ENCODE data around the gene EXOC3L1.
A peak's percentile ranks its signal among the peaks of the same experiment; 100 is the strongest.

Gene EXOC3L1

DNA sequence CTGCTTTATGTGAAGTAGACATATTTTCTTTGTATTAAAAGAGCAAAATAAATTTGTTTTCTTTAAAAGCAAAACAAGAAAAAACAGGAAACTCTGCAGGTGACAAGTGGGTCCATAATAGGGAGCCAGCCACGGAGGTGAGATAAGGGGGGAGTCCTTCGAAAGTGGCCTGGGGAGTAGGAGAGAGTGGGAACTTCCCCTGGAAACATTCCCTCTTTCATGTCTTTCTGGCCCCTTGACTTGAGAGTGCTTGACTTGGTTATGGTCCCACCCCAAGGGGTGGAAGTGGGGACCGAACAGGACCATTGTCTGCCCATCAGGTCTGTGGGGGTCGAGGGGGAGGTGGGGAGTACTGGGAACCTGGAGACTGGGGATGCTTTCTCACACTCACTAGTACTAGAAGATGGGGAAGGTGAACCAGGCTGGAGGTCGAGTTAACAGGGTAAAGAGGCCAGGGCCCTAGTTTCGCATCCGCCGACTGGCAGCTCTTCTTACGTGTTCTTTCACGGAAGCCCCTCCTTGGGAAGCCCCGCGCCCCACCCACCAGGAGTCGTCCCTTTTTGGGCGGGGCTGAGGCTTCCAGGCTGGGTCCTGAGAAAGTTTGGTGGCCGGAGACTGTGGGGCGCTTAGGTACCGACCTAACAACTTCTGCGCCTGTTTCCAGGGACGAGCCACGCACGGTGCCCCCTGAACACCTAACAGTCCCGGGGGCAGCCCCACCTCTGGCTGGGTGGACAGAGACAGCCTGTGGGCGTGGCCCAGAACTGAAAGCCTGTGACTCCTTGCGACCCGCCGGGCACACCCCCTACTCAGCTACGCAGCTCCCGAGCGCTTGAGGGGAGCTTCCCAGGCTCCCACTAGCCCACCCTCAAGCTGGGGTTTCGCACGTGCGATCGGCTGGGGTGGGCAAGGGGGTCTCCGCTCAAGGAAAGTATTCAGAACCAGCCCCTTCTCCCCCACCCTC is 31.0 kb downstream of the EXOC3L1 start:
- H3K27me3 ChIP-seq (ENCODE audit: control insufficient read depth, insufficient read depth, low read length): peaks cover 99% of the 10 kb centered on the region
- peak overlapping the region; percentile 73 for H3K4me3 ChIP-seq (ENCODE audit: low read depth, low read length)
- no peaks in the 10 kb centered on the region for H3K36me3 ChIP-seq (ENCODE audit: control insufficient read depth, insufficient read depth, low read length)
- peaks cover 13% of the 10 kb centered on the region; the same call in 1 of the 2 replicates for H3K4me1 ChIP-seq (ENCODE audit: control insufficient read depth, insufficient read depth, low read length)
- no peak overlapping the region for H3K27ac ChIP-seq (ENCODE audit: low read depth, low read length)
- no peaks in the 10 kb centered on the region; the same call in 1 of the 2 replicates for H3K9me3 ChIP-seq (ENCODE audit: control insufficient read depth, insufficient read depth, low read length)
- no peak overlapping the region for H3K9ac ChIP-seq (ENCODE audit: low read depth, low read length)

DNA sequence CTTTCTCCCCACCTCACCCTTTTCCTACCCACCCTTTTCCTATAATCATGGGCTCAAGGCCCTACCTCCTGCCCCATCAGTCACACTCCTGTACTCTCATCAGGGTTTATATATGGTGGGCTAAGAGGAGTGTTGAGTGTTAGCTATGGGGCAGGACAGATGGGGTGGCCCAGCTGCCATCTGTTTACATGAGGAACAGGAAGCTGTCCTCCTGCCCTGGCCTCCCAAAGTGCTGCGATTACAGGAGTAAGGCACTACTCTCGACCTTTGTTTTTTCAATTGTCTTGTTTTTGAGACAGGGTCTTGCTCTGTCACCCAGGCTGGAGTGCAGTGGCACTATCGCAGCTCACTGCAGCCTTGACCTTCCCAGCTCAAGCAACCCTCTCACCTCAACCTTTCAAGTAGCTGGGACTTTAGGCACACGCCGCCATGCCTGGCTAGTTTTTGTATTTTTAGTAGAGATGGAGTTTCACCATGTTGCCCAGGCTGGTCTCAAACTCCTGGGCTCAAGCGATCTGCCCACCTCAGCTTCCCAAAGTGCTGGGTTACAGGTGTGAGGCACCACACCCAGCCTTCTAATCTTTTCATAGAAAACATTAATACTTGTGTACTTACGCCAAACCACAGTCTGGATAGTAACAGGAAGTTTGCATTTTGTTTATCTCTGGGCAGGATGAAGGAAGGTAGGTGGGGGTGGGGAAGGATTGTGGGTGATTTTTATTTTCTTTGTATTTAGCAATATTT is 31.9 kb downstream of the EXOC3L1 start:
- Histone ChIP-seq H3K27ac (ENCODE audit: low read depth, low read length) (no peak overlapping the region), H3K36me3 (ENCODE audit: control insufficient read depth, insufficient read depth, low read length) (no peaks in the 10 kb centered on the region), H3K4me1 (ENCODE audit: control insufficient read depth, insufficient read depth, low read length) (peaks cover 13% of the 10 kb centered on the region; the same call in 1 of the 2 replicates), H3K9me3 (ENCODE audit: control insufficient read depth, insufficient read depth, low read length) (no peaks in the 10 kb centered on the region; the same call in 1 of the 2 replicates), H3K27me3 (ENCODE audit: control insufficient read depth, insufficient read depth, low read length) (peaks cover 99% of the 10 kb centered on the region), H3K9ac (ENCODE audit: low read depth, low read length) (no peak overlapping the region), H3K4me3 (ENCODE audit: low read depth, low read length) (no peak overlapping the region)

DNA sequence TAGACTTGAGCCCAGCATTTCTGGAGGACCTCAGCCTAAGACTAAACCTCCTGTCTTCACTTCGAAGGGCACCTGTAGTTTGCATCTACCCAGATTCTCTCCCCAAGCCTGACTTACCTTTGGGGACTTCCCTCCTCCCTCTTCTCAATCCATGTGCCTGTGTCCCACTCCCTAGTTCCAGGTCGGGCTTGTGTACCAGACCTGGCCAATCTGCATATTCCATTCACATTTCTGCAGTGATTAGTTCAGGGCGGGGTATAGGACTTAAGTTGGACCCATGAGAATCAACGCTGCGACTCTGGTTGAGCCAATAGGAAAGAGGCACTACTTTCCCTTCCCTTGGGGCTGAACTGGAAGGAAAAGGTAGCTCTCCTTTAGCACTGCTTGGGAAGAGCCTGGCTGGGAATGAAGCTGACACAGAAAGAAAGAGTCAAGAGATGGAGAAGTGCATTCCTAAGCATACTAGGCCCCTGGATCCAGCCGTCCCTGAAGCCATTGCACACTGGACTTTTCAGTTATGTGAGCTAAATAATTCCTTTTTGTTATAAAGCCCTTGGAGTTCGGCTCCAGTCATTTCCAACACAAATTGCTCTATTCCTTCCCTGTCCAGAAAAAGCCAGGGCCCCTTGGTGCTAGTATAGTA is 32.7 kb downstream of the EXOC3L1 start:
- H3K4me3 ChIP-seq (ENCODE audit: low read depth, low read length): no peak overlapping the region
- no peaks in the 10 kb centered on the region for H3K36me3 ChIP-seq (ENCODE audit: control insufficient read depth, insufficient read depth, low read length)
- peaks cover 7% of the 10 kb centered on the region; the same call in 1 of the 2 replicates for H3K4me1 ChIP-seq (ENCODE audit: control insufficient read depth, insufficient read depth, low read length)
- H3K9ac ChIP-seq (ENCODE audit: low read depth, low read length): no peak overlapping the region
- H3K27me3 ChIP-seq (ENCODE audit: control insufficient read depth, insufficient read depth, low read length): peaks cover 99% of the 10 kb centered on the region
- H3K27ac ChIP-seq (ENCODE audit: low read depth, low read length): no peak overlapping the region
- no peaks in the 10 kb centered on the region; the same call in 1 of the 2 replicates for H3K9me3 ChIP-seq (ENCODE audit: control insufficient read depth, insufficient read depth, low read length)

DNA sequence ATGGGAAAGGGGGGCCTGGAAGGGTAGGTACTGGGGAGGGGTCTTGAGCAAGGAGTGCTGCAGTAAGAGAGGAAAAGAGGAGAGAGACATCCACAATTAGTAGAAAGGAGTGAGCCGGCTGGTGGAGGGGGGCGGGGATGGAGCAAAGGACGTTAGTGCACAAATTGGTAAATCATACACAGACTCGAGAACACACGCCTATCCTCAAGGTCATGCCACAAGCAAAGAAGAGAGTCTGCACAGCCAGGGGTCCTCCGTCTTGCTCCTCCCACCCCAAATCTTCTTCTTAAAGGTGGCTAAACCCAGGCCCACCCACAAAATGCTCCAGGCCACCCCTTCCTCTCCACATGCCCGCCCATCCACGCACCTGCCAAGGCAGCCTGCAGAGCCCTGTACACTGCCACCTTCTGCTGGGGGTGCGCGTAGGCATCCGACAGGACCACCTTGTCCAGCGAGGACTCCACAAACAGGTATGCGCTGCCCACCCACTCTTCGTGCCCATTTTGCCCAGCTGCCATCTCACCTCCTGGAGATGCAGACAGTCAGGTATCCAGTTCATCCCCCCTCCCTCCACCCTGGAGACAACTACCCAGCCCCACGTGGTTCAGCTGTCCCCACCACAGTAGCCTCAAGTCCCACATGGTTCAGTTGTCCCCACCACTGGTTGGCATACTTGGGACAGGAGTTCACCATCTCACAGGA is 33.6 kb downstream of the EXOC3L1 start:
- Histone ChIP-seq H3K27me3 (ENCODE audit: control insufficient read depth, insufficient read depth, low read length) (peaks cover 99% of the 10 kb centered on the region), H3K4me1 (ENCODE audit: control insufficient read depth, insufficient read depth, low read length) (peaks cover 7% of the 10 kb centered on the region; the same call in 1 of the 2 replicates), H3K27ac (ENCODE audit: low read depth, low read length) (no peak overlapping the region)

DNA sequence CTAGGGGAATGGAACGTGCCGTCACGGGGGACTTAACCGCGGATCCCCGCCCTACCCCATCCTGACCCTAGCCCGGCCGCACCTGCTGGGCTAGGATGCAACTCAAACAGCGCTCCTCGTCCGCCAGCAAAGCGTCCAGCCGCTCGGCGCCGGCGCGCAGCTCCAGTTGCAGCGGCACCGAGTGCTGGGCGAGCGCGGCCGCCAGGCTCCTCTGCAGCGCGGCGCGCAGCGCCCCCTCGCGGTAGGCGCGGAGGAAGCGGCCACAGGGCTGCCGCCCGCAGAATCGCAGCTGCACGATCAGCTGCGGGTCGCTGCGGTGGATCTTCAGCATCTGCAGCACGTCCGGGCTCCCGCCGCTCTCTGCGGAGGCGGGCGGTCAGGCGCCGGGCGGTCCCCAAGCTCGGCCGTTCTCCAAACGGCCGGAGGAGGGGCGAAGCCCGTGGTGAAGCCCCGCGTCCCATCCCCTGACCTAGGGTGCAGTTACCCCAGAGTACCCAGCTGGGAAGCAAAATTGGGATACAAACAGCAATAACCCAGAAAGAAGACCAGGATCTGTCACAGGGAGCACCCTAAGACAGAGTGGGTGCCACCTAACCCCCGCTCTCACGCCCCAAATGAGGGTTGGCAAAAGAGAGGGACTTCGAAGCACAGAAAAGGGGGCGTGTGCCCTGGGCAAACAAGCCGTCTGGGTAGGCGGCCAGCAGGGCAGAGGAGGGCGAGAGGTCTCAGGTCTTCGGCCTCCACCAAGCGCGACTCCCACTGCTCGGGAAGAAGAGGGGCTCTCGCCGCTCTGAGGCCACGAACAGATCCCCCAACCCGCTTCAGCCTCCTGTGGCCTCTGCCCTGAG is 34.4 kb downstream of the EXOC3L1 start:
- H3K27me3 ChIP-seq (ENCODE audit: control insufficient read depth, insufficient read depth, low read length): peaks cover 99% of the 10 kb centered on the region
- no peaks in the 10 kb centered on the region for H3K36me3 ChIP-seq (ENCODE audit: control insufficient read depth, insufficient read depth, low read length)
- H3K9me3 ChIP-seq (ENCODE audit: control insufficient read depth, insufficient read depth, low read length): no peaks in the 10 kb centered on the region; the same call in 1 of the 2 replicates
- H3K4me1 ChIP-seq (ENCODE audit: control insufficient read depth, insufficient read depth, low read length): peaks cover 7% of the 10 kb centered on the region; the same call in 1 of the 2 replicates
- H3K9ac ChIP-seq (ENCODE audit: low read depth, low read length): no peak overlapping the region
- H3K27ac ChIP-seq (ENCODE audit: low read depth, low read length): no peak overlapping the region
- peak overlapping the region; percentile 56; the same call in 1 of the 2 replicates for H3K4me3 ChIP-seq (ENCODE audit: low read depth, low read length)

More for the DNA sequence above, 33.6 kb downstream of the EXOC3L1 start:
- no peak overlapping the region for H3K4me3 ChIP-seq (ENCODE audit: low read depth, low read length)
- H3K9ac ChIP-seq (ENCODE audit: low read depth, low read length): no peak overlapping the region
- H3K36me3 ChIP-seq (ENCODE audit: control insufficient read depth, insufficient read depth, low read length): no peaks in the 10 kb centered on the region
- no peaks in the 10 kb centered on the region; the same call in 1 of the 2 replicates for H3K9me3 ChIP-seq (ENCODE audit: control insufficient read depth, insufficient read depth, low read length)

DNA sequence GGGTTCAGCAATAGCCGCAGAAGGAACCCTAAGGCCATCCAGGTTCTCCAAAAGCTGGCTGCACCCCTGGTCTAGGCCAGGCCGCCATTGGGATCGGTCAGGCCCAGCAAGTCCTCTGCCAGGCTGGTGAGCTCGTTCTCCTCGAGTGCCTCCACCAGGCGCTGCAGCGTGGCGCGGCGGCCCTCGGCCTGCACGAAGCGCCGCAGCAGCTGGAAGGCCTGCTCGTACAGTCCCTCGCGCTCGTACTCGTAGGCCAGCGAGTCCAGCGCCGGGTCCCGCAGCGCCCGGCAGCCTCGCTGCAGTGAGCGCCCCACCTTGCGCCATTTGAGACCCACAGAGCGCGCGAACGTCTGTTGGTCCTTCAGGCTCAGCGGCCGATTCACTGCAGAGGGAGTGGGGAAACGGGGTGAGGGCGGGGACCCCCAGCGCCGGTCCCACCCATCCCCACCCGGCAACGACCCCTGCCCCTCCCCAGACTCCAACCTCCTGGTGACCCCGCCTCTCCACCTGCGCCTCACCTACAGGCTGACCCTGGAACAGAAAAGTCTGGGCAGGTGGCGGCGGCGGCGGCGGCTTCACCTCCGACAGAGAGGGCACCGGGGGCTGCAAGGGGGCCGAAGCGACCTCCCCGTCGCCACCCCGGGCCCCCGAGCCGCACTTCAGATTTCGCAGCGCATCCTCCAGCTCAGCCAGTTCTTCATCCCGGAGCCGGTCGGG is 35.2 kb downstream of the EXOC3L1 start:
- Histone ChIP-seq H3K27ac (ENCODE audit: low read depth, low read length) (no peak overlapping the region), H3K36me3 (ENCODE audit: control insufficient read depth, insufficient read depth, low read length) (no peaks in the 10 kb centered on the region), H3K9ac (ENCODE audit: low read depth, low read length) (no peak overlapping the region), H3K27me3 (ENCODE audit: control insufficient read depth, insufficient read depth, low read length) (peaks cover 91% of the 10 kb centered on the region), H3K4me3 (ENCODE audit: low read depth, low read length) (peak overlapping the region; percentile 56; the same call in 1 of the 2 replicates), H3K4me1 (ENCODE audit: control insufficient read depth, insufficient read depth, low read length) (peaks cover 4% of the 10 kb centered on the region; the same call in 1 of the 2 replicates), H3K9me3 (ENCODE audit: control insufficient read depth, insufficient read depth, low read length) (no peaks in the 10 kb centered on the region; the same call in 1 of the 2 replicates)

DNA sequence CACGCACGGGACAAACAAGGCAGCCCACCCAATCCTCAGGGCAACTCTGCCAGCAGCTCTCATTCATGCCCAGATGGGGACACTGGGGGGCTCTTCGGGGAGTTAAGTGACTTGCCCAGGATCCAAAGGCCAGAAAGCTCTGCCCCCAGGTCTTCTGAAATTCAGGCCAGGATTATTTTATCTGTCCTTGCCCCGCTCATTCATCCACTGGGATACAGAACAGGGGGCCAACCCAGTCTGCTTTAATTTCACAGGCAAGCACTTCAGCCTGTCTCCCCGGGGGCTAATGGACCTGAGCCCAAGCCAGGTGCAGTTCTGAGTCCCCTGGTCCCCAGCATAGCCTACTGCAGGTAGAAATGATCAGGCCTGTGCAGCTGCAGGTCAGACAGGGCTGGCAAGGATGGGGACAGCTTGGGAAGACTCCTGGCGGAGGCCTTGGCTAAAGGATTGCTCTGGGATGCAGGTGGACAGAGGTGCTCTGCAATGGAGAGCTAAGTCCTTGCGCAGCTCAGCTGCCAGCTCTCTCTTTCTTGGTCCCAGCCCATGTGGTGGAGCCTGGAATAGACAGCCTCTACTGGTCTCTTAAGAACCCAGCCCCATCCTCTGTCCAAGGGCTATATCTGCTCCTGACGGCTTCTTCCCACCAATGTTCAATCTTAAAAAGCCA is 38.4 kb downstream of the EXOC3L1 start:
- no peaks in the 10 kb centered on the region for H3K9me3 ChIP-seq (ENCODE audit: control insufficient read depth, insufficient read depth, low read length)
- no peak overlapping the region for H3K27ac ChIP-seq (ENCODE audit: low read depth, low read length)
- peaks cover 4% of the 10 kb centered on the region; the same call in 1 of the 2 replicates for H3K4me1 ChIP-seq (ENCODE audit: control insufficient read depth, insufficient read depth, low read length)
- H3K9ac ChIP-seq (ENCODE audit: low read depth, low read length): no peak overlapping the region
- peak overlapping the region; percentile 70 for H3K4me3 ChIP-seq (ENCODE audit: low read depth, low read length)
- peaks cover 64% of the 10 kb centered on the region for H3K27me3 ChIP-seq (ENCODE audit: control insufficient read depth, insufficient read depth, low read length)
- H3K36me3 ChIP-seq (ENCODE audit: control insufficient read depth, insufficient read depth, low read length): peaks cover 26% of the 10 kb centered on the region

DNA sequence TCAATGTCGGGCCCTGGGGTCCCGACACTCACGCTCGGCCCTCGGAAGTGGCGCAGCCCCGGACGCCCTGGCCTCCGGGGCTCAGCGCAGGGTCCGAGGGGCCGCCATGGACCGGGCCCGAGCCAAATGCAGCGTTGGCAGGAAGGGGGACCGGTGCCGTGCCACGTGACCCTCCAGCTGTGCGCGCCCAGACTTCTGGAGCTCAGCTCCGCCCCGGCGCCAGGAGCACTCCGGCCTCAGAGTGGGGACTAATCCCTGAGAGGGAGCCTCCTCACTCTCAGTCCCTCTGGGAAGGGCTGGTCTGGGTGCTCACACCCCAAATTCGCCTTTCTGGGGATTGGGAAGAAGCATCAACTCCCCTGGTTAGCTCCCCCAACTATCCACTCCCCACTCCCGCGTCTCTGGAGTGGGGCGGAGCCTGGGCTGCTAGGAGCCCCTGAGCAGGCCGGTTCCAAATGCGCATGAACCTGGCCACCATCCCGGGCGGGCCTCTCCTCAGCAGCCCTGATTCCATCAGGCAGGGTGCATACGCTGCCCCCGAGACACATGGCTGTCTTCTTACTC is 39.0 kb downstream of the EXOC3L1 start, which contains the start of gene B3GNT9:
Gene B3GNT9, minus strand, starts transcription at position 166 of the 564 bp plus-strand sequence. CDS start 513 bp downstream, outside the sequence.
- Histone ChIP-seq H3K27ac (ENCODE audit: low read depth, low read length) (peak within 1 kb of the TSS; percentile 73), H3K4me3 (ENCODE audit: low read depth, low read length) (peak within 1 kb of the TSS; percentile 70), H3K9me3 (ENCODE audit: control insufficient read depth, insufficient read depth, low read length) (no peaks in the 10 kb centered on the region), H3K4me1 (ENCODE audit: control insufficient read depth, insufficient read depth, low read length) (peaks cover 4% of the 10 kb centered on the region; the same call in 1 of the 2 replicates), H3K36me3 (ENCODE audit: control insufficient read depth, insufficient read depth, low read length) (peaks cover 32% of the 10 kb centered on the region), H3K9ac (ENCODE audit: low read depth, low read length) (peak within 1 kb of the TSS; percentile 37; the same call in 1 of the 2 replicates), H3K27me3 (ENCODE audit: control insufficient read depth, insufficient read depth, low read length) (peaks cover 58% of the 10 kb centered on the region)
